MCF 10A (cell line): Measurements from ENCODE around the gene ZNF709. TPM values are rescaled to one million over a fixed set of nuclear protein-coding genes. Genes with fewer than 3 reads are reported as not detected.
"Not testable (repeated sequence)": the region's sequence is repeated elsewhere in the genome, so short reads cannot be mapped to it uniquely, and the experiment has no call there.

Source experiments
- BruUV-seq: library from RNA; stranded (reverse); fragments of 400-500 nt; replicated peaks from 2 replicates; lab custom pipeline; 2021; lab: Mats Ljungman, UMichigan
- CTCF ChIA-PET: fragments of 300-600 bp; sonication (Branson Sonifier 250); formaldehyde crosslinking; extraction: SDS; loops from one replicate; lab custom pipeline; 2021; ENCODE audit warnings: antibody characterized with exemption, inconsistent platforms; lab: Yijun Ruan, JAX
- POLR2A ChIA-PET: fragments of 300-600, 350-650 bp; sonication (Branson Sonifier 250); formaldehyde crosslinking; extraction: SDS; loops from one replicate; lab custom pipeline; 2020; ENCODE audit warnings: antibody characterized with exemption, inconsistent platforms; lab: Yijun Ruan, JAX
- DNase-seq: peaks from one replicate; pipeline ENCODE4 v3.0.0-alpha.2; 2018; ENCODE audit not compliant: unreplicated experiment
- H3K27ac Mint-ChIP-seq: one replicate; pipeline ENCODE4 v1.8.0; 2022; ENCODE audit warnings: mild to moderate bottlenecking, low read depth, mixed read lengths; ENCODE audit not compliant: unreplicated experiment
- H3K27me3 Mint-ChIP-seq: one replicate; pipeline ENCODE4 v1.8.0; 2022; ENCODE audit warnings: mixed read lengths; ENCODE audit not compliant: insufficient read depth, unreplicated experiment
- H3K36me3 Mint-ChIP-seq: one replicate; pipeline ENCODE4 v1.8.0; 2022; ENCODE audit warnings: mild to moderate bottlenecking, moderate library complexity, mixed read lengths; ENCODE audit not compliant: insufficient read depth, unreplicated experiment
- H3K4me1 Mint-ChIP-seq: one replicate; pipeline ENCODE4 v1.8.0; 2022; ENCODE audit warnings: mixed read lengths; ENCODE audit not compliant: insufficient read depth, unreplicated experiment
- H3K4me3 Mint-ChIP-seq: one replicate; pipeline ENCODE4 v1.8.0; 2022; ENCODE audit warnings: mild to moderate bottlenecking, moderate library complexity, mixed read lengths; ENCODE audit not compliant: unreplicated experiment
- H3K9me3 Mint-ChIP-seq: one replicate; pipeline ENCODE4 v1.8.0; 2022; ENCODE audit warnings: mixed read lengths; ENCODE audit not compliant: unreplicated experiment
- CTCF ChIP-seq: fragments of 200-600 bp; IDR thresholded peaks from one replicate; pipeline ENCODE4 v1.8.0; 2022; ENCODE audit warnings: antibody characterized with exemption, mild to moderate bottlenecking; ENCODE audit not compliant: unreplicated experiment
- intact Hi-C: fragments of 100-400 bp; cut with micrococcal nuclease; formaldehyde crosslinking; loops from 2 replicates; pipeline ENCODE4 v1.14.1; 2022
- total RNA-seq: library from RNA; stranded (reverse); gene quantifications from 2 replicates; pipeline ENCODE4 v1.2.3, GENCODE V29; 2022

ZNF709 gene
- total RNA-seq, 1 experiment from 2014 or later, result 0.23 TPM

- H3K9me3 Mint-ChIP-seq, result peaks cover 24% of the 10 kb centered on the region
- intact Hi-C loops, result no loop called here
- ChIA-PET CTCF (interaction anchor here (0.6 to 1.0 kb wide), 3 partner anchors 60 to 1046 kb away, joined by 3 to 4 read pairs (median 3); no protein-coding TSS in a partner anchor), POLR2A (interaction anchor here (0.7 kb wide), 1 partner anchor 290 kb away, joined by 3 read pairs; no protein-coding TSS in a partner anchor)
- BruUV-seq, result no TSS peak
- no peak for DNase-seq
- no peak for TF ChIP-seq CTCF
- no peaks in the 10 kb centered on the region for H3K36me3 Mint-ChIP-seq
- H3K27me3 Mint-ChIP-seq, result no peaks in the 10 kb centered on the region
- H3K4me1 Mint-ChIP-seq, result no peaks in the 10 kb centered on the region
- no peak overlapping the region for H3K4me3 Mint-ChIP-seq
- no peak overlapping the region for H3K27ac Mint-ChIP-seq
These were observed 31.1 kb downstream of the ZNF709 start for GRCh38 chr19:12453495-12453894.

- intact Hi-C loops, result no loop called here
- H3K36me3 Mint-ChIP-seq, result no peaks in the 10 kb centered on the region
- ChIA-PET POLR2A (interaction anchor here (0.6 to 1.6 kb wide), 2 partner anchors 10 to 116 kb away, joined by 3 read pairs; partner anchors contain the start of gene ZNF443), CTCF (no interaction called here)
- DNase-seq, result no peak
- no peak for TF ChIP-seq CTCF
- no peaks in the 10 kb centered on the region for H3K4me1 Mint-ChIP-seq
- no peaks in the 10 kb centered on the region for H3K27me3 Mint-ChIP-seq
- peaks cover 33% of the 10 kb centered on the region for H3K9me3 Mint-ChIP-seq
- no peak overlapping the region for H3K27ac Mint-ChIP-seq
- BruUV-seq, result no TSS peak
- no peak overlapping the region for H3K4me3 Mint-ChIP-seq
These were observed 33.8 kb downstream of the ZNF709 start for GRCh38 chr19:12450844-12451243.

- no peak for DNase-seq
- H3K4me3 Mint-ChIP-seq, result no peak overlapping the region
- peaks cover 36% of the 10 kb centered on the region for H3K9me3 Mint-ChIP-seq
- ChIA-PET CTCF (interaction anchor here (0.6 kb wide), 1 partner anchor 63 kb away, joined by 4 read pairs; no protein-coding TSS in a partner anchor), POLR2A (no interaction called here)
- no peak for TF ChIP-seq CTCF
- no peaks in the 10 kb centered on the region for H3K4me1 Mint-ChIP-seq
- intact Hi-C loops, result no loop called here
- H3K27ac Mint-ChIP-seq, result no peak overlapping the region
- no TSS peak for BruUV-seq
- H3K36me3 Mint-ChIP-seq, result no peaks in the 10 kb centered on the region
- no peaks in the 10 kb centered on the region for H3K27me3 Mint-ChIP-seq
These were observed 35.8 kb downstream of the ZNF709 start for GRCh38 chr19:12448808-12449207.

DNA sequence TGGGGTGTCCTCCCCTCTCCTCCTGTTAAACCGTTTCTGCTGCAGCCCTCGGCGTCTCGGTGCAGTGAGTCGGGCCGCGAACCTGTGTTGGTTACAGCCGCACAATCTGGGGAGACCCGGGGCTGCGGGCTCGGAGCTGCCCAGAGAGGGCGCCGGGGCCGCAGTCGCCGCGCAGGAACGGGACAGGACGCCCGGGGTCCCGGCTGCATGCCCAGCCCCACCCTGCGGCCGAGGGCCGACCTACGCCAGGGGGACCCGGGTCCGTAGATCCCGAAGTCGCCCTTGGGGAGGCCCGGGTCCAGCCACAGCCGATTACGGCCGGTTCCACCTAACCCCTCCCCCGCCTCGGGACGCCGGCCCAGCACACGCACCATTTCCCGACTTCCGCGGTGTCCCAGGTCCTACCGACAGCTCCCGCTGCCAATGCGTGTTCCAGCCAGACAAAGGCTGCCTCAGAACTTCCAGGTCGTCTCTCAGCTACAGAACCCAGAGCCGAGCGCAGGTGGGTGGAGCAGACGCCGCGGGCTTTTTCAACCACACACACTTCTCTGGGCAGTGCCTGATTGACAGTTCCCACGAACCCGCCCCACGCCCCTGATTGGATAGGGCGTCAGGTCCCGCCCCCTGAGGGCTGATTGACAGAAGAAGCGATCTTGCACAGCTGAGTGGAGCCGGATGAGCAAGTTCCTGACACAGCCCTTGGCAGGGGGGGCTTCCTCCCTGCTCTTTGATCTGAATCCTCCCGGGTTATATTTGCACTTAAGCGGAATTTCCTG, 43.9 kb downstream of the ZNF709 start, which contains the start of gene ZNF443:
Gene ZNF443 (minus strand): TSS at position 481 of the 776 bp plus-strand sequence. CDS start 107 bp downstream, at position 374.
- peaks cover 26% of the 10 kb centered on the region for H3K9me3 Mint-ChIP-seq
- no TSS peak for BruUV-seq
- ChIA-PET POLR2A (interaction anchor here (0.6 to 4.6 kb wide), 14 partner anchors 9 to 1288 kb away, joined by 3 to 21 read pairs (median 3); partner anchors contain the start of genes DHPS, ZNF44, ZNF490 and ZNF563), CTCF (interaction anchor here (0.5 to 1.5 kb wide), 4 partner anchors 190 to 1712 kb away, joined by 3 read pairs; no protein-coding TSS in a partner anchor)
- DNase-seq, result peak; percentile 99
- no peaks in the 10 kb centered on the region for H3K27me3 Mint-ChIP-seq
- no peaks in the 10 kb centered on the region for H3K4me1 Mint-ChIP-seq
- peak within 1 kb of the TSS; percentile 72 for H3K27ac Mint-ChIP-seq
- intact Hi-C loops, result loop anchor here (2.0 to 5.0 kb wide), 4 partner anchors 40 to 170 kb away; partner anchors contain the start of genes ZNF44, ZNF490, ZNF709 and ZNF791
- H3K4me3 Mint-ChIP-seq, result peak within 1 kb of the TSS; percentile 92
- H3K36me3 Mint-ChIP-seq, result no peaks in the 10 kb centered on the region
- no peak for TF ChIP-seq CTCF

DNA sequence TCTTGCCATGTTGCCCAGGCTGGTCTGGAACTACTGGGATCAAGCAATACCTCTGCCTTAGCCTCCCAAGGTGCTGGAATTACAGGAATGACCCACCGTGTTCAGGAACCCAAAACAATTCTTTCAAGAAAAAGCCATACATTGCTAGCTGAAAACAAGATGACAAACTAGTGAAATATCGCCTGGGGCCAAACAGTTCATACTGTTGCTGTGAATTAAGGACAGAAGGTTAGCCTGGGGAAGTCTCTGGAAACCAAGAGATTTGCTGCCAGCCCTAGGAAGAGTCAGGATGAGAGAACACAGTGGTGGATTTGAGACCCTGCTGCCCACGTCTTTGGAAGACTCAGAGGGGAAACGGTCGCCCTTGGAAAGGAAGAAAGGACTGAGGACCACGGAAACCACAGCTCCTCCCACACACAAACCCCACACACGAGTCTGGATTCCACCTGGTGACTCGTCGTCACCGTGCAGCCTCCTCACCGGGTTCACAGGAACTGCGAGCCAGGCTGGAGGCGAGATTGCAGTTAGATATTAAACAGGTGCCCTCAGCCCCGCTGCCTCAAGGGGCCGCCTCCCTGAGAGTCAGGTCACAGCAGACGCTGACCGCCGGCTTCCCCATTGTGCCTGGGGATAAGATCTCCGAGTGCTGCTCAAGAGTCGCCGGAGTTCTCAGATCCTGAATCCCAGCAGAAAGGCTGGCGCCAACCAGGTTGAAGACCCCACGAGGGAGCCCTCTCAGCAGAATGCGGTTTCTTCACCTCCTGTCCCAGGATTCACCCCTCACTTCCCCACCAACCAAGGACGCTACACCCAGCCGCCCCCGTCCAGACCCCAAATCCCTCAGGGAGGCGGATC, 44.7 kb downstream of the ZNF709 start:
- H3K36me3 Mint-ChIP-seq, H3K27me3 Mint-ChIP-seq, H3K4me1 Mint-ChIP-seq: not testable (repeated sequence)
- DNase-seq, result peak; percentile 33
- CTCF ChIA-PET, result interaction anchor here (0.6 to 1.5 kb wide), 4 partner anchors 14 to 516 kb away, joined by 3 read pairs; no protein-coding TSS in a partner anchor
- Mint-ChIP-seq H3K27ac (peak overlapping the region; percentile 72), H3K4me3 (peak overlapping the region; percentile 92), H3K9me3 (peaks cover 32% of the 10 kb centered on the region)
- TSS peak; percentile 21 for BruUV-seq
- intact Hi-C loops, result loop anchor here (2.0 to 5.0 kb wide), 4 partner anchors 39 to 171 kb away; partner anchors contain the start of genes ZNF44, ZNF490, ZNF709 and ZNF791
- POLR2A ChIA-PET, result interaction anchor here (1.0 to 4.6 kb wide), 9 partner anchors 37 to 276 kb away, joined by 3 to 21 read pairs (median 4); partner anchors contain the start of genes ZNF44, ZNF490, ZNF563 and ZNF791
